HepG2 (cell line): Measurements from ENCODE around the gene PRM3. TPM values are rescaled to one million over a fixed set of nuclear protein-coding genes. Genes with fewer than 3 reads are reported as not detected.

Experiments used
- ATAC-seq: fragments of 200-7000 bp; cut with Tn5 transposase; 3 replicates; pipeline ENCODE4 v1.9.1; 2020; ENCODE audit warnings: mild to moderate bottlenecking, moderate library complexity
- BruUV-seq: library from RNA; stranded (reverse); fragments of 400-500 nt; replicated peaks from 2 replicates; lab custom pipeline; 2021; lab: Mats Ljungman, UMichigan
- CTCF ChIA-PET: fragments of 300-600 bp; formaldehyde crosslinking; extraction: SDS; loops from one replicate; lab custom pipeline; 2021; ENCODE audit warnings: low total read pairs, inconsistent platforms, low intra/inter-chr PET ratio; lab: Yijun Ruan, JAX
- POLR2A ChIA-PET: fragments of 350-600 bp; sonication (Branson Sonifier 250); formaldehyde crosslinking; loops from one replicate; lab custom pipeline; 2020; ENCODE audit warnings: antibody characterized with exemption, inconsistent platforms; lab: Yijun Ruan, JAX
- DNase-seq: peaks from one replicate; pipeline ENCODE4 v3.0.0-alpha.2; 2015; ENCODE audit warnings: low spot score
- FAIRE-seq: peaks from 3 replicates; lab custom pipeline; 2011; peaks lifted over from hg19 to GRCh38; lab: Jason Lieb, UNC
- H2AFZ ChIP-seq: one replicate; pipeline ENCODE4 v1.6.1; 2011; ENCODE audit warnings: low read length, inconsistent platforms
- H3K27ac ChIP-seq: fragments of 300-600 bp; 3 replicates; pipeline ENCODE4 v1.8.0; 2011; ENCODE audit warnings: mixed run types, mild to moderate bottlenecking, mixed read lengths, low read length, inconsistent platforms; ENCODE audit not compliant: insufficient read depth; ENCODE audit errors: extremely low read length
- H3K27me3 ChIP-seq, 2 experiments: fragments of 200-600 bp in 1 of 2; 2 replicates in 1 of 2; 3 replicates in 1 of 2; pipeline versions ENCODE4 v1.6.0 to v1.8.0; 2011; ENCODE audit warnings: low read length in 2 of 2, mild to moderate bottlenecking in 2 of 2, moderate library complexity in 2 of 2, inconsistent platforms in 1 of 2; ENCODE audit not compliant: insufficient read depth in 2 of 2, control insufficient read depth in 1 of 2
- H3K36me3 ChIP-seq, 2 experiments: fragments of 200-600 bp in 1 of 2; replicated peaks in 1 of 2; 2 replicates in 1 of 2; 3 replicates in 1 of 2; pipeline versions ENCODE4 v1.5.1 to v1.8.0; 2011; ENCODE audit warnings: low read length in 2 of 2, inconsistent platforms in 1 of 2; ENCODE audit not compliant: insufficient read depth in 2 of 2, control insufficient read depth in 1 of 2
- H3K4me1 ChIP-seq: 2 replicates; pipeline ENCODE4 v1.5.1; 2012; ENCODE audit warnings: low read length, inconsistent platforms; ENCODE audit not compliant: insufficient read depth
- H3K4me2 ChIP-seq: 2 replicates; pipeline ENCODE4 v1.6.0; 2011; ENCODE audit warnings: low read depth, low read length, inconsistent platforms
- H3K4me3 ChIP-seq, 3 experiments: fragments of 200-600 bp in 1 of 3; sonication (generic), shearing (Covaris generic) in 1 of 3; replicated peaks in 1 of 3; 2 replicates each; pipeline ENCODE4 v1.5.1; 2011 to 2016; ENCODE audit warnings: low read length in 3 of 3, inconsistent platforms in 2 of 3, low read depth in 2 of 3, mild to moderate bottlenecking in 2 of 3, control low read depth in 1 of 3, mixed read lengths in 1 of 3; ENCODE audit not compliant: insufficient read depth in 1 of 3
- H3K79me2 ChIP-seq: one replicate; pipeline ENCODE4 v1.6.1; 2011; ENCODE audit warnings: low read length, inconsistent platforms; ENCODE audit not compliant: insufficient read depth
- H3K9ac ChIP-seq: 2 replicates; pipeline ENCODE4 v1.6.0; 2011; ENCODE audit warnings: mild to moderate bottlenecking, low read depth, low read length, inconsistent platforms; ENCODE audit not compliant: insufficient read depth
- H3K9me3 ChIP-seq: 2 replicates; pipeline ENCODE4 v1.5.1; 2012; ENCODE audit warnings: mild to moderate bottlenecking, low read length
- H4K20me1 ChIP-seq: 2 replicates; pipeline ENCODE4 v1.6.0; 2011; ENCODE audit warnings: inconsistent platforms, mild to moderate bottlenecking, low read length, moderate library complexity; ENCODE audit not compliant: insufficient read depth
- ARID2 ChIP-seq: sonication (generic); formaldehyde crosslinking; IDR thresholded peaks from 2 replicates; pipeline ENCODE4 v1.8.1; 2022; ENCODE audit warnings: mild to moderate bottlenecking, missing genetic modification reagents, borderline replicate concordance
- GFI1 ChIP-seq: sonication (generic); formaldehyde crosslinking; IDR thresholded peaks from 2 replicates; pipeline ENCODE4 v1.5.0; 2020; ENCODE audit warnings: missing genetic modification reagents, mild to moderate bottlenecking, borderline replicate concordance
- NCOR1 ChIP-seq: fragments of 200-600 bp; sonication (generic); IDR thresholded peaks from 2 replicates; pipeline ENCODE4 v1.7.0; 2017; ENCODE audit warnings: antibody characterized with exemption, low read length, borderline replicate concordance
- RARA ChIP-seq: IDR thresholded peaks from 2 replicates; pipeline ENCODE4 v1.6.1; 2016; ENCODE audit warnings: missing genetic modification reagents, missing compliant biosample characterization
- ZBTB20 ChIP-seq: sonication (generic); formaldehyde crosslinking; IDR thresholded peaks from 2 replicates; pipeline ENCODE4 v1.8.1; 2023; ENCODE audit warnings: missing genetic modification reagents, low read depth, mild to moderate bottlenecking, borderline replicate concordance
- ZNF3 ChIP-seq: IDR thresholded peaks from 2 replicates; pipeline ENCODE4 v1.7.0; 2017; ENCODE audit warnings: inconsistent platforms
- ZNF329 ChIP-seq: sonication (generic); formaldehyde crosslinking; IDR thresholded peaks from 2 replicates; pipeline ENCODE4 v1.9.0; 2021; ENCODE audit warnings: low read depth, mild to moderate bottlenecking, missing genetic modification reagents
- WGBS: methylation state at CpG from one replicate; pipeline ENCODE4 v1.1.6; 2017; ENCODE audit warnings: low lambda C conversion rate; 5-methylcytosine and 5-hydroxymethylcytosine counted together
- in situ Hi-C: cut with HindIII; loops from 2 replicates; pipeline ENCODE4 v1.10.0; 2017; ENCODE audit warnings: low pct_unique_long_range_greater_than_20kb; ENCODE audit not compliant: extremely low pct_ligation_motif_present
- intact Hi-C: fragments of 100-400 bp; cut with micrococcal nuclease; formaldehyde crosslinking; loops from one replicate; pipeline ENCODE4 v1.10.0; 2022; ENCODE audit not compliant: unreplicated experiment
- polyA plus RNA-seq, 8 experiments: library from polyadenylated mRNA; depleted of rRNA in 3 of 8; stranded (reverse) in 7 of 8; unstranded in 1 of 8; fragments of >200 nt; fragmentation: Illumina TruSeq in 4 of 8; extraction: Trizol in 4 of 8; gene quantifications; 2 replicates each; pipeline versions ENCODE4 v1.2.1 to v1.2.3, GENCODE V29; 2011 to 2016; ENCODE audit warnings: low read depth in 4 of 8, missing spikeins in 1 of 8, mixed read lengths in 1 of 8; ENCODE audit not compliant: insufficient read depth in 1 of 8
- total RNA-seq, 5 experiments: library from RNA; depleted of rRNA; stranded (reverse); fragments of >200 nt; fragmentation: Illumina TruSeq; extraction: Trizol; gene quantifications; 2 replicates each; pipeline ENCODE4 v1.2.3, GENCODE V29; 2016; ENCODE audit warnings: low read depth in 1 of 5
- TF ChIP-seq, protein P1 (sequence below): IDR thresholded peaks from 2 replicates; pipeline ENCODE4 v1.6.1; 2016; ENCODE audit warnings: low read depth, control low read depth
- TF ChIP-seq, protein P2 (sequence below): sonication (generic); formaldehyde crosslinking; IDR thresholded peaks from 2 replicates; pipeline ENCODE4 v1.8.0; 2022; ENCODE audit warnings: mild to moderate bottlenecking, missing genetic modification reagents; ENCODE audit not compliant: insufficient replicate concordance
- TF ChIP-seq, protein P3 (sequence below): sonication (generic); formaldehyde crosslinking; IDR thresholded peaks from 2 replicates; pipeline ENCODE4 v1.5.0; 2020; ENCODE audit warnings: missing genetic modification reagents
- TF ChIP-seq, protein P4 (sequence below): sonication (generic); formaldehyde crosslinking; IDR thresholded peaks from 2 replicates; pipeline ENCODE4 v1.4.0; 2020; ENCODE audit warnings: missing genetic modification reagents

PRM3 gene
- total and polyA plus RNA-seq, 2 of the 13 experiments (the other 11 are each of a cell fraction or from before 2014, with no cell fraction given): not detected

DNA sequence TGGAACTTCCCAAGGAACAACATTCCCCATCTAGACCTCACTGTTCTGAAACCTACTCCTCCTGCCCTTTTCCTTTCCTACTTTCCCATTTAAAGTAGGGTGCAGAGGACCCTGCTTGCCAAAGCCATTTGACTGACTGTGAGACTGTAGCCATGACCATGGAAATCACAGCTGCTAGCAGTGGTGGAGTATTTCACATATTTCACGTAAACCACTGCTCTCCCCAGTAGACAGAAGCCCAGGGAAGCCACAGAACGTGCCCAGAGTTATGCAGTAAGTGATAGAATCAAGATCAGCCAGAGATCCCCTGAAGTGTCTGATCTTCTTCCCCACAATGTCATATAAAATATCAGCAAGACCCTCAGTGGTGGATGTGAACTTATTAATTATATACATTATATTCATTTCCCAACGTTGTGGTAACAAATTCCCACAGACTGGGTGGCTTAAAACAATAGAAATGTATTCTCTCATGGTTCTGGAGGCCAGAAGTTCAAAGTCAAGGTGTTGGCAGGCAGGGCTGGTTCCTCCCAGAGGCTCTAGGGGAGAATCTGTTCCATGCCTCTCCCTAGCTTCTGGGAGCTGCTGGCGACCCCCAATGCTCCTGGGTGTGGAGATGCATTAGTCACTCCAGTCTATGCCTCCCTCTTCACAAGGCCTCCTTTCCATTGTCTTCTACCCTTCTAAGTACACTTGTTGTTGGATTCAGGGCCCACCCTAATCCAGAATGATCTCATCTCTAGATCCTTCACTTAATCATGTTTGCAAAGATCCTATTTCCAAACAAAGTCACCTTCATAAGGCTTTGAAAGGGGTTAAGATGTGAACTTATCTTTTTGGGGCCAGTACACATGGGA lies 28.4 kb upstream of the PRM3 start:
- H2AFZ ChIP-seq: no peak overlapping the region
- no peak for FAIRE-seq
- no peak for DNase-seq
- no peak for ATAC-seq
- CTCF ChIA-PET: no interaction called here
- H3K9ac ChIP-seq: no peak overlapping the region
- TF ChIP-seq, protein P1, sequence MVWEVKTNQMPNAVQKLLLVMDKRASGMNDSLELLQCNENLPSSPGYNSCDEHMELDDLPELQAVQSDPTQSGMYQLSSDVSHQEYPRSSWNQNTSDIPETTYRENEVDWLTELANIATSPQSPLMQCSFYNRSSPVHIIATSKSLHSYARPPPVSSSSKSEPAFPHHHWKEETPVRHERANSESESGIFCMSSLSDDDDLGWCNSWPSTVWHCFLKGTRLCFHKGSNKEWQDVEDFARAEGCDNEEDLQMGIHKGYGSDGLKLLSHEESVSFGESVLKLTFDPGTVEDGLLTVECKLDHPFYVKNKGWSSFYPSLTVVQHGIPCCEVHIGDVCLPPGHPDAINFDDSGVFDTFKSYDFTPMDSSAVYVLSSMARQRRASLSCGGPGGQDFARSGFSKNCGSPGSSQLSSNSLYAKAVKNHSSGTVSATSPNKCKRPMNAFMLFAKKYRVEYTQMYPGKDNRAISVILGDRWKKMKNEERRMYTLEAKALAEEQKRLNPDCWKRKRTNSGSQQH (CRISPR knock-in tag): peak; percentile 32; the same call in 1 of the 2 replicates
- TF ChIP-seq ZBTB20 (peak; percentile 32; the same call in 1 of the 2 replicates), ZNF329 (CRISPR knock-in tag) (0 out of 2 replicates have a peak, but pooled peaks have one; percentile 38), ARID2 (CRISPR knock-in tag) (no peak), ZNF3 (CRISPR knock-in tag) (peak; percentile 72; the same call in 1 of the 2 replicates), RARA (CRISPR knock-in tag) (peak; percentile 54), GFI1 (CRISPR knock-in tag) (no peak), NCOR1 (0 out of 2 replicates have a peak, but pooled peaks have one; percentile 55)
- TF ChIP-seq, protein P2, sequence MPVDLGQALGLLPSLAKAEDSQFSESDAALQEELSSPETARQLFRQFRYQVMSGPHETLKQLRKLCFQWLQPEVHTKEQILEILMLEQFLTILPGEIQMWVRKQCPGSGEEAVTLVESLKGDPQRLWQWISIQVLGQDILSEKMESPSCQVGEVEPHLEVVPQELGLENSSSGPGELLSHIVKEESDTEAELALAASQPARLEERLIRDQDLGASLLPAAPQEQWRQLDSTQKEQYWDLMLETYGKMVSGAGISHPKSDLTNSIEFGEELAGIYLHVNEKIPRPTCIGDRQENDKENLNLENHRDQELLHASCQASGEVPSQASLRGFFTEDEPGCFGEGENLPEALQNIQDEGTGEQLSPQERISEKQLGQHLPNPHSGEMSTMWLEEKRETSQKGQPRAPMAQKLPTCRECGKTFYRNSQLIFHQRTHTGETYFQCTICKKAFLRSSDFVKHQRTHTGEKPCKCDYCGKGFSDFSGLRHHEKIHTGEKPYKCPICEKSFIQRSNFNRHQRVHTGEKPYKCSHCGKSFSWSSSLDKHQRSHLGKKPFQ (CRISPR knock-in tag): peak; percentile 26
- TF ChIP-seq, protein P3, sequence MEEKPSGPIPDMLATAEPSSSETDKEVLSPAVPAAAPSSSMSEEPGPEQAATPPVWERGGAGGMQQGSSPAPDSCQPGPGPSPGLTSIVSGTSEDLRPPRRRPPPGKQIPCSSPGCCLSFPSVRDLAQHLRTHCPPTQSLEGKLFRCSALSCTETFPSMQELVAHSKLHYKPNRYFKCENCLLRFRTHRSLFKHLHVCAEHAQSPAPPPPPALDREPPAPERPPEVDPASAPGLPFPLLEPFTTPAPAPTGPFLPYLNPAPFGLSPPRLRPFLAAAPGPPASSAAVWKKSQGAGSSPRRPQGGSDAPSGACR: no peak
- TF ChIP-seq, protein P4, sequence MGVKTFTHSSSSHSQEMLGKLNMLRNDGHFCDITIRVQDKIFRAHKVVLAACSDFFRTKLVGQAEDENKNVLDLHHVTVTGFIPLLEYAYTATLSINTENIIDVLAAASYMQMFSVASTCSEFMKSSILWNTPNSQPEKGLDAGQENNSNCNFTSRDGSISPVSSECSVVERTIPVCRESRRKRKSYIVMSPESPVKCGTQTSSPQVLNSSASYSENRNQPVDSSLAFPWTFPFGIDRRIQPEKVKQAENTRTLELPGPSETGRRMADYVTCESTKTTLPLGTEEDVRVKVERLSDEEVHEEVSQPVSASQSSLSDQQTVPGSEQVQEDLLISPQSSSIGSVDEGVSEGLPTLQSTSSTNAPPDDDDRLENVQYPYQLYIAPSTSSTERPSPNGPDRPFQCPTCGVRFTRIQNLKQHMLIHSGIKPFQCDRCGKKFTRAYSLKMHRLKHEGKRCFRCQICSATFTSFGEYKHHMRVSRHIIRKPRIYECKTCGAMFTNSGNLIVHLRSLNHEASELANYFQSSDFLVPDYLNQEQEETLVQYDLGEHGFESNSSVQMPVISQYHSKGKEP (CRISPR knock-in tag): no peak
- H3K27me3 ChIP-seq: no peaks in the 10 kb centered on the region
- no TSS peak for BruUV-seq
- no peak overlapping the region for H3K4me3 ChIP-seq
- peaks cover 81% of the 10 kb centered on the region for H3K4me1 ChIP-seq
- H3K9me3 ChIP-seq: no peaks in the 10 kb centered on the region
- intact Hi-C loops (no loop called here), in situ Hi-C loops (no loop called here)
- H4K20me1 ChIP-seq: no peaks in the 10 kb centered on the region
- no peak overlapping the region for H3K4me2 ChIP-seq
- 26% methylated on average over 4 of the region's 4 CpGs for WGBS
- POLR2A ChIA-PET: interaction anchor here (1.9 to 2.7 kb wide), 2 partner anchors 22 to 46 kb away, joined by 5 to 6 read pairs; partner anchors contain the start of gene SOCS1
- H3K79me2 ChIP-seq: no peaks in the 10 kb centered on the region
- no peak overlapping the region for H3K27ac ChIP-seq
- no peaks in the 10 kb centered on the region for H3K36me3 ChIP-seq
